Activated effector memory CD4-positive, alpha-beta T cell treated with anti-CD3 and anti-CD28 coated beads, Interleukin-2, amount 50 U/mL, for 16 hours (primary cell): ENCODE measurements around the gene HLF.

ENCODE experiments used
- DNase-seq: peaks from one replicate; pipeline ENCODE4 v3.0.0-alpha.2; 2020

HLF gene, protein sequence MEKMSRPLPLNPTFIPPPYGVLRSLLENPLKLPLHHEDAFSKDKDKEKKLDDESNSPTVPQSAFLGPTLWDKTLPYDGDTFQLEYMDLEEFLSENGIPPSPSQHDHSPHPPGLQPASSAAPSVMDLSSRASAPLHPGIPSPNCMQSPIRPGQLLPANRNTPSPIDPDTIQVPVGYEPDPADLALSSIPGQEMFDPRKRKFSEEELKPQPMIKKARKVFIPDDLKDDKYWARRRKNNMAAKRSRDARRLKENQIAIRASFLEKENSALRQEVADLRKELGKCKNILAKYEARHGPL

DNA sequence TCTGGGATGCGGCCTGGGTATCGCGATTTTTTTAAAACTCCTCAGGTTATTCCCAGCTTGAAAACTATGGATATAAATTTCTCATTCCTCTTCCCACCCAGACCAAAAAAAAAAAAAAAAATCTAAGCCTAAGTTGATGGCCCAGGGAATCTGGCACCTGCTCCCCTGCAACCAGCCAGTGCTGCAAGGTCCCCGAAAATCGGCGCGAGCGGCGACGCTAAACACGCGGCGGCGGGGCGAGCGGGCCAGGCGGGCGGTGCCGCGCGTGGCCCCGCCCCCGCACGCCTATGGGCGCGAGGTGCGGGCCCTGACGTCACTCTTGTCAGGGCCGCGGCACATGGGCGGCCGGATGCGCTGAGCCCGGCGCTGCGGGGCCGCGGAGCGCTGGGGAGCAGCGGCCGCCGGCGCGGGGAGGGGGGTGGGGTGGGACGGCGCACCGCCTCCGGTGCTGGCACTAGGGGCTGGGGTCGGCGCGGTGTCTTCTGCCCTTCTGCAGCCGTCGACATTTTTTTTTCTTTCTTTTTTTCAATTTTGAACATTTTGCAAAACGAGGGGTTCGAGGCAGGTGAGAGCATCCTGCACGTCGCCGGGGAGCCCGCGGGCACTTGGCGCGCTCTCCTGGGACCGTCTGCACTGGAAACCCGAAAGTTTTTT, at the start of gene HLF:
HLF (plus strand) TSS at position 316 of the 654 bp plus-strand sequence. CDS start 525 bp downstream, outside the sequence.
- DNase-seq = peak; percentile 91

DNA sequence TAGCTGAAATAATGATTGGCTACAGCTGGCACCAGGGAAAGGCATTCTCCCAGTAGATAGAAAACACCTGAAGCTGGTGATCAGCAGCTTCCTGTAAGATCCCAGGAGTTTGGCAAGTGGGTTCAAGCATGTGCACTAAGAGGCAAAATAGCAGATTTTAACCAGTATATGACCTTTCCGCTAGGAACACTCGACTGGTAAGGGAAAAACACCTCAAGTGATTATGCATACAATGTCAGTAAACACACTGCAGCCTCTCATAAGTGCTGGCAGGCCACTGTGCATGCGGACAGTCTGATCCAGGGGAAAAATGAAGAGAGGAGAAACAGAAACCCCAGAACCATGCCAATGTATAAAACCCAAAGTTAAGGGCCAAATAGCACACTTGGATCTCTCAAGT, 49.0 kb upstream of the HLF start:
- DNase-seq = no peak

DNA sequence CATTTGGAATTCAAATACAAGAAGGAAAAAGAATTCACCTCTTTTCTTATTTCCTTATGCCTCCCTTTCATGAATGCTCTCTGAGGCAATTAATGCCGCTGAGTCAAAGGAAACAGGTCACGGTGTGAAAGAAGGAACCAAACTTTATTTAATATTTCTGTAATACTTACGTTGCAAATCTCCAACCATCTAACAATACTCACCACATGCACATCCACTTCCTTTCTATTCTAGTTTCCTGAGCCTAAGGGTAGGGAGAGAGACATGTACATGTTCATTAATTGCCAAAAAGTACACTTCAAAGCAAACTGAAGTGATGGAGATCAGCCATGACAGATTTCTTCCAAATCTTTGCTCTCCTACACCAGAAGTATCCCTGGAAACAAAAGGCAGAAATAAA, 47.9 kb upstream of the HLF start:
- DNase-seq = no peak

DNA sequence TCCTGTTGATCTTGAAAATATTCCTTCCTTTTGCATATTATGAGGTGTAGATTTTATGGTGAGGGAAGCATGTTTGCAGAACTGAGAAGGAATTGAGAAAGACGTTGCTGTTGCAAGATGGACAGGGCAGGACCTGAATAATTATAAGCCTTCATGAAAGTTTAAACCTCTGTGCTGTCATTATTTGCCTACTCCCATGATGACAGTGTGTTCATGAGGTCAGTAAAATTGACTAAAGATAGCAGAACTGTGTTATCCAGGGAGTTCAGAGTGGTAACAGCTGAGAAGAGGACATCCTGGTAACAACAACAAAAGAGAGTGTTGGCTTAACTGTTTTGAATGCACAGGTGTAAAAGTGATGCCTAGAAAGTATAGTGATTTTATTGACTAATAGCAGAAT, 45.3 kb upstream of the HLF start:
- DNase-seq = no peak

DNA sequence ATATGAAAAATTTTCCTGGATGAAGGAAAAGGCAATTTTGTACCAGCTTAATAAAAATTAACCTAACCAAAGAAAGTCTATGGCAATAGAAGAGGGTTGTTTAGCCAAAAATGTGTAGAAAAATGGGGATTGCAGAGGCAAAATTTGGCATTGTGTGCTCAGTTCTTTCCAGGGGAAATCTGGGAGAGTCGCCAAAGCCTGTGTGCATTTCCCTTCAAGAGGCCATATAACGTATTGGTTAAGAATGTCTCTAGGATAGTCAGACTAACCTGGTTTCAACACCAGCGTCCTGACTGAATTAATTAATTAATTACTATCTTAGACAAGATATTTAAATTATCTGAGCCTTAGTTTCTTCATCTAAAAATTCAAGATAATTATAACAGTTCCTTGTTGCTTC, 44.8 kb upstream of the HLF start:
- DNase-seq = no peak

DNA sequence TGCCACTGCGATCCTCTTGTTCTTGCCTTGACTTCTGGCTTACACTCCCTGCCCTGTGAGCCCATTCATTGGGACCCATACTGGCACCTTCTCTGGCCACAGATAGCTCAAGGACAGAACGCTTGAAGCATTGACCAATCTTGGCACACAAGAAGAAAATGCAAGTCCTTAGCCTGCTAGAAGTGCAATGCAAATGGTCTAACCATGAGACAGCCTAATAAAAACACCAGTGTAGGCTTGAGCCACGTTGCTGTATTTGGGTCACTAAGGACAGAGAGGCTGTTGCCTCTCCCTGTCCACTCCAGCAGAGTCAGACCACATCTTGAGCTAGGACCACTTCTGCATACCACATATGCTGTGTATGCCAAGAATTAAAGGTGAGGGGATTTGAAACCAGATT, 41.2 kb upstream of the HLF start:
- no peak for DNase-seq

DNA sequence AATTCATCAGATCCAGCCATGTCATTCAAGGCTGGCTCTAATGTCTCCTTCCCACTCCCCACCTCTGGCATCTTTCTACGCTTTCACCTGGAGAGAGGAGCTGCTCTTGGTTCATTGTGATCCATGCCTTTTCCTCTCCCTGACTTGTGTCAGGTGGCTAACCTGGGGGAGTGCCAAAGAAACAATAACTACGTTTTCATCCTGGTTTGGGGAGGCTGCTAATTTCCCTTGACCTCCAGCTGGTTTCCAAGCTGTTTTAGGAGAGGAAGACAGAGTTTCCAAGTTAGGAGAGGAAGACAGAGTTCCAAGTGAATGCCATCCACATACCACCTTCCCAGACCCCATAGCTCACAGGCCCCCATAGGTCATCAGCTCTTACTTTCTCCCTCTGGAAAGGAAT, 40.0 kb upstream of the HLF start:
- no peak for DNase-seq

DNA sequence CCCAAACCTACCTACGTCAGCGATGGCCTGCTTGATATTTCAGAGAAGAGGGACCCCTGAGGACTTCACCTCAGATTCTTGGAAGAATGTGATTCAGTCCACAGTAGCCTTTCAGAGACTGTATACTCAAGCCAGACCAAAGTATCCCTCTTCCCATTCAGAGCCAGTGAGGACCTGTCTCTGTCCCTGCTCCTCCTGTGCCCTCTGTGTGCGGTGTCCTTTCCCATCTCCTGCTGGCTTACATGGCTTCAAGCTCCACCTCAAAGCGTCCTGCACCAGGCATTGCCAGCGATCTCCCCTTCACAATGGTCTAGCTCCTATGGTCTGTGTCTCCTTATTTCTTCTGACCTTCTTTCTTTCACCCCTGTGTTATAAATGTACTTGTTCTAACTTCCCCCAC, 39.5 kb upstream of the HLF start:
- DNase-seq = no peak

DNA sequence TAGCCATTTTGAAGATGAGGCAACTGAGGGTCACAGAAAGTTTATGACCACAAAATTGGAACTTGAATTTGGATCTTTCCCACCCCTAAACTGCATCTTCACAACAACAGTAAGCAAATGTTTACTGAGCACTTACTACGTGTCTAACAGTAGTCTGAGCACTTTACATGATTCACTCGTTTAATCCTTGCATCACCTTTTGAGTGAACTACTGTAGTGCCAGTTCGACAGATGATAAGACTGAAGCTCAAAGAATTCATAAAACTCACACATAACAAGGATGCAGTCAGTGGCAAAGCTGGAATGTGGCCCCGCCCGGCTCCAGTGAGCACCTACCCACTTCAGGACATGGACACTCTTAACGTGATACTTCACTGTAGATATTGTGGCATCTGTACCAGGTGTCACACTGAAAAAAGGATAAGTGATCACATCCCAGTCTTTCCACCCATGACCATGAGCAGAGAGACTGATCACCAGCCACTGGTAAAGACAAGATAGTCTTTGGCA, 36.0 kb upstream of the HLF start:
- no peak for DNase-seq

DNA sequence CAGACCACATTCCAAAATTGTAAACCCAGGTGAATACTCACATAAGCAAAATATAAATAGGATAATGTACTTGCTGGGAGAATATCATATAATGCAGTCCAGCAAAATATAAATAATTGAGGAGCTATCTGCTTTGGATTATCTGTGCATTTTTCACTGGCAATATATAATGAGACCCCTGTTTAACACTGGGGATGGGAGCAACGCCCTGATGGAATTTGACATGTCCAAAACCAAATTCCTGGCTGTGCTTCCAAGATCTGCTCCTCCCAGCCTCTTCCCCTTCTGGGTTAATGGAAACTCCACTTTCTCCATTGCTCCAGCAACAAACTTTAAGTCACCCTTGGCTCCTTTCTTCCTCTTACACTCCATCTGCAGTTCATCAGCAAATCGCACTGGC, 35.5 kb upstream of the HLF start:
- DNase-seq = no peak

DNA sequence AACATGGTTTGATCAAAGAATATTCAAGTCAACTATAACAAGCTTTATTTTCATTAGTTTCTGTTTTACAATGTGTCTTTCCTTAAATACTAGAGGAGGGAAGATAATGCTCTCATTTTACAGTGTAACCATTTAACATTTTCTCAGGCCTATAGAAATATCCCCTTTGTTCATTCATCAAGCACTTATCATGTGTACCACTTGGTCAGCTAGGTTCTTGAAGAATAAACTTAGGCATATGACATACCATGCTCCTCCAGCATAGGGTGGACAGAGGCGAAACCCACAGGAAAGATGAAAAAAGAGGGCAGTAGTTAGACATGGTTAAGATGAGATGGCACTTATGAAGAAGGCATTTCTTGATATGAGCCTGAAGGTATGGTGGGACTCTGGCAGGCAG, 34.0 kb upstream of the HLF start:
- DNase-seq = no peak

DNA sequence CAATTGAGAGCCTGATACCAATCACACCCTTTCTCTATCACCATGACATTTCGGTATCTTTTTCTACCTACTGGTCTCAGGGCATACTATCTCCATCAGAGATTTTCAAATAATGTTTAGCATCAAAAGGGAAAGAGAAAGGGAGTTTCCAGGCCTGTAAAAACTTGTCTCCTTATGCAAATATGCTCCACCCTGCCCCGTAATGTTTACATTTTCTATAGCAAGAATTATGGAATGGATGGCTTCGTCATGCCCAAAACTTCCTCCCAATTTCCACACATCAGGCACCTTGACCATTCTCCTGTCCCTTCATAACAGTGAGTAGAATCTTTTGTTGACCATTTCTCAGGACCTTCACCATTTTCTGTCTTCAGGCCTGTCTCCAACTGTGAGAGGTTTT, 30.9 kb upstream of the HLF start:
- DNase-seq = no peak

DNA sequence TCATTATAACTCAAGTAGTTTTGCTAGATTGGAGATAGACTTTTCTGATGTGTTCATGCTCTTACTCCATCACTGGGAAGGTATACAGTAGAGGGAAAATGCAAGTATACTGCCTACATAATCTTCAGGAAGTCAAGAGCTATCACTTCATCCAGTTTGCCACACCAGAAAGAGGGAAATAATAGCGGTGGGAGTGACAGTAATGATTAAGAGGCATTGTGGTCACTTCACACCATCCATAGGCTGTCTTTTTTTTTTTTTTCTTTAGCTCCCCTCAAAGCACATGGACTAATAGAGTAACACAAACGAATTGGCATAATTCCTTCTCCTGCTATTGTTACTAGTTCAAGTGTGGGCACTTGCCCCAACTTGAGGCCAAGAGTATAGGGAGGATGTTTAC, 28.4 kb upstream of the HLF start:
- no peak for DNase-seq

DNA sequence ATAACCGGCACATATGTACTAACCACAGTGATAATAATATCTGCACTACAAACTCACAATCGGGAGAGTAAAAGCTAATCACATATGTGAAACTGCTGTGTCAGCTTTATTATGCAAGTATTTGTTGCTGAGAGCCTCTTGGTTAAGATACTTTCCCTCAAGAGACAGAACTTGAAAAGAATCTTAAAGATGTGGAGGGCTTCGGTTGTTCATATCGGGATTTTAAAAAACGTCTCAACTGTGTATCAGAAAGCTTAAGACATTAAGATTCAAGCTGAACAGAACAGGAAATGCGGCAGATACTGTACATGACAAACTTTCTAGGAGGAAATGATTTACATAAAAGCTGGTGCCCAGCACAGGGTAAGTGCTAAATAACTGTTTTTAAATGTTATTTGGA, 27.5 kb upstream of the HLF start:
- DNase-seq = no peak

DNA sequence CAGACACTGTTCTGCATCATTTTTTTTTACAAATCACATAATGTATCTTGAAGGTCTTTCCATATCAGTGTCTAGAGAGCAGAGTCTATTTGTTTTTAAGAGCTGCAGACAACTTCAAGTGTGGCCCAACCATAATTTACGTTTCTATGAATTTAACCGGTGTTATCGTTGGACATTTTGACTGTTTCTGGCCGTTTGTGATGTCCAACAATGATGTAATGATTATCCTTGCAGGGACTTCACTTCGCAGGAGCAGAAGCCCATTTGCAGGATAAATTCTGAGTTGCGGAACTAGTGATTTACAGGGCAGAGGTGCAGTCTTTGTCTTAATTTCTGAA, 26.9 kb upstream of the HLF start:
- no peak for DNase-seq

DNA sequence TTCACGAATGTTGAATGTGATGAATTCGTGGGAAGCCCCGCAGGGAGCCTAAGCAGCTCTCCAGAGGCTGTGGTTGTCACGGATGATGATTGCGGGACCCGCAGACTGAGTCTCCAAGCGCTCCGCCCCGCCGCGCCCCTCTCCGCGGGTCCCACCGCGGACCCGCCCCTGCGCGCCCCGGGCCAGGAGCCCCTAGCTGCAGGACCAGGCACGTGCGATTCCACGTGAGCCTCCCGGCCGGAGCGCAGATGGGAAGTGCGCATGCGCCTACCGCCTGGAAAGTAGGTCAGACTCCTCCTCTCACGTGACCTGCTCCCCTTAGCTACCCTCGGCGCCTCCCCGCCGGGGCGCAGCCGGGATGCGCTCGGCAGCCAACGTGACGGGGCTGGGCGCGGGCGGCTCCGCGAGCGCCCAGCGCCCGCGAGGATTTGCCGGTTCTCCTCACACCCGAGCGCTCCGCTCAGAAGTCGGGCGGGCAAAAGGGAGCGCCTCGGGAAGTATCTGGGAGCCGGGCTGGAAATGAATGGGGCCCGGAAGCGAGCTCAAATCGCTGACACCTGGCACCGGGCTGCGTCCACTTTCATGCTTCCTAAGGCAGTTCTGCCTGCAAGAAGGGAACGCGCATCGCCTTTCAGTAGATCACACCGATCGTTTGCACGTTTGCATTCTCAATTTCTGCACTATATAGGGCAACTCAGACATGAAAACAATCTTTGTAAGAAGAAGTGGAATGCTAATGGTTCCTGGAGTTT, 26.4 kb upstream of the HLF start:
- DNase-seq = peak; percentile 96

DNA sequence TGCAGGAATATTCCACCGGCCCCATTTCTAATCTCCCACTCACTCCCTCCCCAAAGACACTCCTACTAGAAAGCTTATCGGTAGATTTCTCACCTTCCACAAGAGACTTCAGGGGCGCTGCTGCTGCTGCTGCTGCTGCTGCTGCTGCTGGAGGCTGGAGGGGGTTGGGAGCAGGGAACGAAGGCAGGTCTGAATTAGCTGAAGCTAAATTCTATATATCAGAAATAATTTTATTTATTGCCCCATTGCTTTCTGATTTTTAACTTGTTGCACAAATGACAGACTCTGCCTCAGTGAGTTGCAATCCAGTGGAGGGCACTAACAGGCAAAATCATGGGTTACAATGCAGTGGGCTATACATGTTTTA, 25.8 kb upstream of the HLF start:
- peak; percentile 63 for DNase-seq

DNA sequence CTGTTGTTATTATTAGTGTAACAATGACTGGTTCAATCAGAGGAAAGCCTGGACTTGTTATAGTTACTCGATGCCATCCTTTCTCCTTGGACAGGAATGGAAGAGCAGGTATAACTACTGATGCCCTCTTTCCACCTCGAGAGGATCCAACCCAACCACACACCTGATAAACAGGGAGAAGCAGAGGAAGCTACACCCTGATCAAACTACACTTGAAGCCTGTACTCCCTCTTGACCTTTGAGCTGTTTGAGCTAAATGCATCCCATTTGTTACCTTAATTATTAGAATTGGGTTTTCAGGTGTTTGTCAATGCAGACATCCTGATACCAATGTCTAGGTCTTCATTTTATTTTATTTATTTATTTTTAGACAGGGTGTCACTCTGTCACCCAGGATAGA, 23.7 kb upstream of the HLF start:
- no peak for DNase-seq

DNA sequence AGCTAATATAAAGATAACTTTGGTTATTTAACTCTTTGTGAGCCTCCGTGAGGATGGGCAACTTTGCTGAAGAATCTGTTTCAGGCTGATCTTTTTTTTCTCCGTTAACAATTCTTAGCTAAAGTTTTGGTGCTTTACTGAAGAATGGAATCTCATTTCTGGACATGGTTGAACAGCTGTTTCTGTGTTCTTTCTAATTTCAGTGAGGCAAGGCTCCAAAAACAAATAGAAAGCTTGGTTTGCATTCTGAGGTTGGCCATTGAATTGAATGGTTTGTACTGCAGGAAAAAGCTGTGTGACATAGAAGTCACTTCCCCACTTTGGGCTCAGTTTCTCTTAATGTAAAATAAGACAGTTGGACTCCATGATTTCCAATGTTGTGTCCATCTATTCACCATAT, 22.3 kb upstream of the HLF start:
- DNase-seq = no peak

DNA sequence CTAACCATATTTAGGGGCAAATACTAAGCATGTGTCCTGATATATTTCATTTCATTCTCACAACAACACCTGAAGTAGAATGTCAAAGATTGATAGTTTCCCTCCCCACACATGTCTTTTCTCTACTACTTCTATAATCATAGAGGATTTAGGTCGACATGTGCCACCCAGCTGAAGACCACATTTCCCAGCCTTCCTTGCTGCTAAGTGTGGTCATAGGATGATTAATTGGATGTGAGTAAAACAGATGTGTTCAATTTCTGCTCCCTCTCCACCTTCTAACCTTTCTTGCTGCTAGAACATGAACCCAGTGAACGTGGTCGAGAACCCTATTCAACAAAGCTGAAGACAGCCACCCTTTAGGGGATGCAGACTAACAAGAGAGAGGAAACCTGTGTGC, 18.8 kb upstream of the HLF start:
- no peak for DNase-seq

DNA sequence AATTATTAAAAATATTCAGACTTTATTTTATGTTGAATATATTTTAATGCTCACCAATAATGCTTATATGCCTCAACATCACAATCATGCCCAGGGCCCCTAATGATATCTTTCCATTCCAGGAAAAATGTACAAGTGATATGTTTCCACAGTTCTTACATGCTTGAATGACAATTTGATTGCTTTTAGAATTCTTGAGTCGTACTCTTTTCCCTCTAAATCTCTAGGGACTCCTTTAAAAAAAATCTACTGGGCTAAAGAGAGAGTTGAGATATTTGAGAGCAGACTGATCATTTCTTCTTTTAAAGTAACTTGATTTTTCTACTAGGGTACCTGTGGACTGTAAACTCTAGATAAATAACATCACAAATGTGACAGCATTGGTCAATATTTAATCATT, 18.2 kb upstream of the HLF start:
- DNase-seq = no peak

DNA sequence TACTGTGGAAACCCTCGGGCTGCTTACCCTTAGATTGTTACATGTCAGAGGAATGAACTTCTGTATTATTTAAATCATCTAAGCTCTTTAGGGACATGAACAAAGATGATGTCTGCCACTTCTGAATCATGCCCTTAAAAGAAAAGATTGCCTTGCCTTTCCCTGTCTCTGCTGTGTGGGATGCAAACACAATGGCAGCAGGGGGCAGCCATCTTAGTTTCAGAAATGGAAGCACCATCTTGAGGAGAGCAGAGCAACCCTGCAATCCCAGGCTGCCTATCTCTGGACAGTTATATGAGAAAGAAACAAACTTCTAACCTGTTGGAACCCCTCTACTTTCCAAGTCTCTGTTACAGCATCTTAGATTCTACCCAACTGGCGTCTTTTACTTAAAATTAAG, 16.7 kb upstream of the HLF start:
- DNase-seq = no peak

DNA sequence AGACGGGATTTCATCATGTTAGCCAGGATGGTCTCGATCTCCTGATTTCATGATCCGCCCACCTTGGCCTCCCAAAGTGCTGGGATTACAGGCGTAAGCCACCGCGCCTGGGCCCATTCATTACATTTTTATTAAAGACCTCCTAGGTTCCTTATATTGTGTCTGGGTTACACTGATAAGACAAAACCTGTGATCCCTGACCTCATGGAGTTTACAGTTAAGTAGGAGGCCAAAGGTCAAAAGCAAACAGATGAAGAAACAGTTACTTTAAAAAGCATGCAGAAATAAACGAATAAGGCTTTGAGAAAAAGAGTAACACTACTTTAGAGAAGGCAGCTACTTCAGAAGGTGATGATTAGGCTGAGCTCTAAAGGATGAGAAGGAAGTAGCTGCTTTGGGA, 14.9 kb upstream of the HLF start:
- DNase-seq = no peak

DNA sequence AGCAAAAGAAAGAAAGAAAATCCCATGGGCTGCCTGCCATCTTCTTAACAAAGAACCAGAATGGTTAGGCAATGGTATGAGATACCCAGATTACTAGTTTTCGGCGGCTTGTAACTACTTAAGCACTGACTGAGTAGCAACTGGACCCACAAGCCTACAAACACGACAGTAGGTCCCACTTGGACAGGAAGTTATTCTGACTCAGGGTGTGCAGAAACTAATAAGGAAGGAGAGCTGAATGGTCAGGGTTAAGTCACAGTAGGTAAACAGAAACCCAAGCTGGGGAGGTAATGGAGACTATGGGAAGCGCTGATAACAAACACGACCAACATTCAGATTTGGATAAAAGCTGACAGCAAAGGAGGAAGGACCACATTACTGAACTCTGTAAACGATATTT, 10.4 kb upstream of the HLF start:
- no peak for DNase-seq
